ENCODE results near the gene KLHL26. TPM values are rescaled to one million over a fixed set of nuclear protein-coding genes. Genes with fewer than 3 reads are reported as not detected.

KLHL26 gene
- polyA plus RNA-seq, 1 donor (not counting 4 experiments of a cell fraction or from before 2014, with no cell fraction given), result 0.68 TPM

- Histone ChIP-seq H3K4me1 (ENCODE audit: control insufficient read depth, extremely low read depth, insufficient read depth, low read length) (no peaks in the 10 kb centered on the region), H3K9ac (ENCODE audit: control insufficient read depth, extremely low read depth, insufficient read depth, low read length) (no peak overlapping the region), H3K36me3 (ENCODE audit: control insufficient read depth in 2 of 2, extremely low read depth in 1 of 2, insufficient read depth in 2 of 2, low read length in 2 of 2) (no peaks in the 10 kb centered on the region), H3K4me3 (ENCODE audit: control insufficient read depth in 2 of 3, extremely low read depth in 1 of 3, insufficient read depth in 2 of 3, low read depth in 1 of 3, low read length in 3 of 3) (no peak overlapping the region), H3K4me2 (ENCODE audit: control insufficient read depth, extremely low read depth, insufficient read depth, low read depth, low read length) (no peak overlapping the region), H3K79me2 (ENCODE audit: control insufficient read depth, insufficient read depth, low read length) (no peaks in the 10 kb centered on the region), H3K9me3 (ENCODE audit: control insufficient read depth, low read depth, low read length) (no peaks in the 10 kb centered on the region), H3K9me1 (ENCODE audit: control insufficient read depth, extremely low read depth, insufficient read depth, low read length) (no peaks in the 10 kb centered on the region), H4K20me1 (ENCODE audit: control insufficient read depth, extremely low read depth, insufficient read depth, low read length) (no peaks in the 10 kb centered on the region), H2AFZ (ENCODE audit: control insufficient read depth, low read length) (no peak overlapping the region), H3K27ac (ENCODE audit: control insufficient read depth, insufficient read depth, low read length) (no peak overlapping the region), H3K27me3 (ENCODE audit: control insufficient read depth, extremely low read depth, insufficient read depth, low read length) (peaks cover 11% of the 10 kb centered on the region)
- DNase-seq (ENCODE audit: low read depth, low spot score) (no peak), FAIRE-seq (no peak)
- dilution Hi-C loops (cut with MboI; ENCODE audit: extremely low pct_ligation_motif_present, low sequenced_read_pairs), result no loop called here
- TF ChIP-seq EZH2 (IDR thresholded peaks at IDR 0.05; ENCODE audit: low read length) (no peak), CTCF (optimal IDR thresholded peaks at IDR 0.05 in 1 of 3, IDR thresholded peaks at IDR 0.05 in 1 of 3, conservative IDR thresholded peaks at IDR 0.05 in 1 of 3; ENCODE audit: extremely low read depth in 1 of 3, insufficient read depth in 2 of 3, low read length in 3 of 3) (no peak)
Observed at GRCh38 chr19:18657590-18658365, 20.9 kb downstream of the KLHL26 start.

GRCh38 chr19:18658366-18658855 lies 21.6 kb downstream of the KLHL26 start:
- Histone ChIP-seq H3K36me3 (ENCODE audit: control insufficient read depth in 2 of 2, extremely low read depth in 1 of 2, insufficient read depth in 2 of 2, low read length in 2 of 2) (no peaks in the 10 kb centered on the region), H3K4me3 (ENCODE audit: control insufficient read depth in 2 of 3, extremely low read depth in 1 of 3, insufficient read depth in 2 of 3, low read depth in 1 of 3, low read length in 3 of 3) (no peak overlapping the region), H3K79me2 (ENCODE audit: control insufficient read depth, insufficient read depth, low read length) (no peaks in the 10 kb centered on the region), H3K9me3 (ENCODE audit: control insufficient read depth, low read depth, low read length) (no peaks in the 10 kb centered on the region), H3K9ac (ENCODE audit: control insufficient read depth, extremely low read depth, insufficient read depth, low read length) (no peak overlapping the region), H3K4me1 (ENCODE audit: control insufficient read depth, extremely low read depth, insufficient read depth, low read length) (no peaks in the 10 kb centered on the region), H2AFZ (ENCODE audit: control insufficient read depth, low read length) (no peak overlapping the region), H4K20me1 (ENCODE audit: control insufficient read depth, extremely low read depth, insufficient read depth, low read length) (no peaks in the 10 kb centered on the region), H3K4me2 (ENCODE audit: control insufficient read depth, extremely low read depth, insufficient read depth, low read depth, low read length) (no peak overlapping the region), H3K27me3 (ENCODE audit: control insufficient read depth, extremely low read depth, insufficient read depth, low read length) (peaks cover 11% of the 10 kb centered on the region), H3K27ac (ENCODE audit: control insufficient read depth, insufficient read depth, low read length) (no peak overlapping the region), H3K9me1 (ENCODE audit: control insufficient read depth, extremely low read depth, insufficient read depth, low read length) (no peaks in the 10 kb centered on the region)
- DNase-seq (ENCODE audit: low read depth, low spot score) (no peak), FAIRE-seq (no peak)
- dilution Hi-C loops (cut with MboI; ENCODE audit: extremely low pct_ligation_motif_present, low sequenced_read_pairs), result no loop called here
- TF ChIP-seq EZH2 (IDR thresholded peaks at IDR 0.05; ENCODE audit: low read length), result no peak
- no peak for TF ChIP-seq CTCF (optimal IDR thresholded peaks at IDR 0.05 in 1 of 3, IDR thresholded peaks at IDR 0.05 in 1 of 3, conservative IDR thresholded peaks at IDR 0.05 in 1 of 3; ENCODE audit: extremely low read depth in 1 of 3, insufficient read depth in 2 of 3, low read length in 3 of 3)
